ENCODE results near the gene LRFN4.

Gene LRFN4

DNA sequence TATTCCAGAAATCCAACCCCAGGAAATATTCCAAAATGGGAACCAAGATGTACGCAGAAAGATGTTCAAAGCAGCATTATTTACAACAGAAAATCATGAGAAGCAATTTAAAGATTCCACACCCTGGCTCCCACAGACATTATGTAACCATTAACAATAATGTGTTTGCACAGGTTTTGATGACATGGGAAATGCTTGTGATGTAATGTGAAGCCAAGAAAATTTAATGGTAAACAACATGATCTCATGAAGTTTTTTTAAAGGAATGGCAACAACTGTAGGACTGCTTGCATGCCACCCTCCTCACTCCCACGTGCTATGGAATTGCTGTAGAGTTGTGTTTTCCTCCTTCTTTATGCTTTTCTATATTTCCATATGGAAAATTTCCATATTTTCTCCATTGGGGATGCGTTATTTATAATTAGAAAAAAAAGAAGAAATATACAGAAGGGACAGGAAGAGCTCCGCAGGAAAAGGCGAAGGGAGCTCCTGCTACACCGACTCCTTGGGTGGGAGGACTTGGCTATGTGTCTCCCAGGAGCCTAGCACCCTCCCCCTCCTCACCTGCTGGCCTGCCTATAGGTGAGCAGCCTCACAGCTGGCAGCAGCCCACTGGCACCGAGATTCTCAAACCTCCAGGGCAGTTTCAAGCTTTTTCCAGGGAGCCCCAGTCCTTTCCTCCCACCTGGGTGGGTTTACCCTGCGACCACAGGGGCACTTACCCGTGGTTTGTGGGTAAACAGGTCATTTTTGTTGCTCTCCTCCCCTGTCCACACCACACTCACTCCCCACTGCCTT lies 20.9 kb downstream of the LRFN4 start:
- TF ChIP-seq, protein P1, sequence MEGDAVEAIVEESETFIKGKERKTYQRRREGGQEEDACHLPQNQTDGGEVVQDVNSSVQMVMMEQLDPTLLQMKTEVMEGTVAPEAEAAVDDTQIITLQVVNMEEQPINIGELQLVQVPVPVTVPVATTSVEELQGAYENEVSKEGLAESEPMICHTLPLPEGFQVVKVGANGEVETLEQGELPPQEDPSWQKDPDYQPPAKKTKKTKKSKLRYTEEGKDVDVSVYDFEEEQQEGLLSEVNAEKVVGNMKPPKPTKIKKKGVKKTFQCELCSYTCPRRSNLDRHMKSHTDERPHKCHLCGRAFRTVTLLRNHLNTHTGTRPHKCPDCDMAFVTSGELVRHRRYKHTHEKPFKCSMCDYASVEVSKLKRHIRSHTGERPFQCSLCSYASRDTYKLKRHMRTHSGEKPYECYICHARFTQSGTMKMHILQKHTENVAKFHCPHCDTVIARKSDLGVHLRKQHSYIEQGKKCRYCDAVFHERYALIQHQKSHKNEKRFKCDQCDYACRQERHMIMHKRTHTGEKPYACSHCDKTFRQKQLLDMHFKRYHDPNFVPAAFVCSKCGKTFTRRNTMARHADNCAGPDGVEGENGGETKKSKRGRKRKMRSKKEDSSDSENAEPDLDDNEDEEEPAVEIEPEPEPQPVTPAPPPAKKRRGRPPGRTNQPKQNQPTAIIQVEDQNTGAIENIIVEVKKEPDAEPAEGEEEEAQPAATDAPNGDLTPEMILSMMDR (IDR thresholded peaks at IDR 0.05; ENCODE audit: low read depth, low read length, missing control alignments): no peak
- no peak overlapping the region for H3K27ac ChIP-seq
- no peaks in the 10 kb centered on the region for H3K27me3 ChIP-seq (replicated peaks)
- H3K36me3 ChIP-seq (replicated peaks): no peaks in the 10 kb centered on the region
- DNase-seq: no peak
- in situ Hi-C loops (cut with HindIII; ENCODE audit: low pct_ligation_motif_present, low sequenced_read_pairs): no loop called here
- H3K4me3 ChIP-seq (ENCODE audit: low read depth, low read length): no peak overlapping the region

DNA sequence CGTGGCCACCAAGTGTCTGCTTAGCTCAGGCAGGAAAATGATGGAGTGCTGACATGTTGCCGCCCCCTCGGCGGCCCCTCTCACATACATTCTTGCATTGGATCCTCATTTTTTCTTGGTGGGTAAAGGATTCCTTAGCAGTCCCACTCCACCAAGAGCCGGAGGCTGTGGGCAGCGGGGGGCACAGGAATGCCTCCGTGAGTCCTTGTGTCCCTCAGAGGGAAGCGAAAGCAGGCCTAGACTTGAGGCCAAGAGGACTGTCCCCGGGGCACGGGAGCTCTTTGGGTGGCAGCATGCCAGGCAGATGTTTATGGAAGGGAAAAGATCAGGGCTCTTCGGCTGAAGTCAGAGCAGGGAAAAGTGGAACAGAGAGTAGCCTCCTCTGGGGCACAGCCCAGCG lies 21.6 kb downstream of the LRFN4 start:
- H3K4me3 ChIP-seq (ENCODE audit: low read depth, low read length): no peak overlapping the region
- no peaks in the 10 kb centered on the region for H3K36me3 ChIP-seq (replicated peaks)
- TF ChIP-seq, protein P1 (IDR thresholded peaks at IDR 0.05; ENCODE audit: low read depth, low read length, missing control alignments): no peak
- in situ Hi-C loops (cut with HindIII; ENCODE audit: low pct_ligation_motif_present, low sequenced_read_pairs): no loop called here
- no peak for DNase-seq
- no peaks in the 10 kb centered on the region for H3K27me3 ChIP-seq (replicated peaks)
- no peak overlapping the region for H3K27ac ChIP-seq

DNA sequence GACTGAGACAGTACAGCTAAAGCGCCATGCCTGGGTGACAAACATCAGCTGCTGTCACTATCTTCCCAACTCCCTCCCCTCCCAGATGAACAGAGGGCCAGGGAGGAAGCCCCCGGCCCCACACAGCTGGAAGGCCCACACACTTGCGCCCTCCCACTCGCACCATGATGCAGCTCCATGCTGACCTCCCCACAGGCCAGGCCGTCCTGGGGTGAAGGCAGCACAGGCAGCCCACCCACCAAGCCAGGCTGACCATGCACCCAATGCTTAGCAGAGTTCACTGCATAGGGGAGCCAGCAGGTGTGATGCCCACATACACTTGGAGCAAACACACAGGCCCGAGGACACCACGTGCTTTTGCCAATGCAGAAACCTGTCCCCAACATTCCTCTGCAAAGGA lies 22.1 kb downstream of the LRFN4 start:
- H3K36me3 ChIP-seq (replicated peaks): no peaks in the 10 kb centered on the region
- in situ Hi-C loops (cut with HindIII; ENCODE audit: low pct_ligation_motif_present, low sequenced_read_pairs): no loop called here
- H3K27ac ChIP-seq: no peak overlapping the region
- H3K27me3 ChIP-seq (replicated peaks): no peaks in the 10 kb centered on the region
- TF ChIP-seq, protein P1 (IDR thresholded peaks at IDR 0.05; ENCODE audit: low read depth, low read length, missing control alignments): no peak
- no peak overlapping the region for H3K4me3 ChIP-seq (ENCODE audit: low read depth, low read length)
- DNase-seq: no peak

DNA sequence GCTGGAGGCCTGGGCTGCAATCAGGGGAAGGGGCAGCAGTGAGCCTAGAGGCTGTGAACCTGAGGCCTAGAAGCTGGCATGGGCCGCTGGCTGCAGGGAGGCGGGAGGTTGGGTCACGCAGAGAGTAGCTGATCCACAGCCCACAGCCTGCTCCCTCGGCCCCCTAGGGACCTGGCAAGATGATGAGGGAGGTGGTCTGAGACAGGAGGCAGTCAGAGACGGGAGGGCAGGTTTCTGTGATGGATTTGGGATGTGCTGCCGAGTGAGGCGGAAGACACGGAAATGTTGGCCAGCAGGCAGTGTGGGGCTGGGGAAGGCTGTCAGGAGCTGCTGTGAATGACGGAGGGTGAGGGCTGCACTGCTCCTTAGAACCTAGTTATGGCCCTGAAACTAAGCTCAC lies 22.7 kb downstream of the LRFN4 start:
- TF ChIP-seq, protein P1 (IDR thresholded peaks at IDR 0.05; ENCODE audit: low read depth, low read length, missing control alignments): no peak
- DNase-seq: no peak
- no peak overlapping the region for H3K27ac ChIP-seq
- no peaks in the 10 kb centered on the region for H3K36me3 ChIP-seq (replicated peaks)
- H3K27me3 ChIP-seq (replicated peaks): no peaks in the 10 kb centered on the region
- in situ Hi-C loops (cut with HindIII; ENCODE audit: low pct_ligation_motif_present, low sequenced_read_pairs): no loop called here
- no peak overlapping the region for H3K4me3 ChIP-seq (ENCODE audit: low read depth, low read length)

DNA sequence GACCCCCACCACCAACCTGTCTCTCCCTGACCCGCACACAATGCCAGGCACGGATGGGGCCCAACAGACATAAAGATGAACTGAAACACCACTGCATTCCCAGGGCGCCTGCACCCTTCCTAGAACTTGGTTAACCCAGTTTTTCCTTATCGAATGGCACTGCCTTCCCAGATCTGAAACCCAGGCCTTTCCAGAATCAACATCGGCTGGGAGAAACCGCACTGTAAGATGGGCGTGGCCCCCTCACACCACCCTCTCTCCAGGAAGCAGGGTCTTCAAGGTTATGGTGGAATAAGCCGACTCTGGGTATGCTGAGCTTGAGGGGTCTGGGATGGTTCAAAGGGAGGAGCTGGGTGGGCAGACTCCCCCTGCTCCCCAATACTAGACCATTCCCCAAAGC lies 23.1 kb downstream of the LRFN4 start:
- in situ Hi-C loops (cut with HindIII; ENCODE audit: low pct_ligation_motif_present, low sequenced_read_pairs): no loop called here
- no peak overlapping the region for H3K4me3 ChIP-seq (ENCODE audit: low read depth, low read length)
- no peaks in the 10 kb centered on the region for H3K36me3 ChIP-seq (replicated peaks)
- TF ChIP-seq, protein P1 (IDR thresholded peaks at IDR 0.05; ENCODE audit: low read depth, low read length, missing control alignments): no peak
- DNase-seq: no peak
- H3K27ac ChIP-seq: no peak overlapping the region
- H3K27me3 ChIP-seq (replicated peaks): no peaks in the 10 kb centered on the region
